K562 (cell line): Measurements from ENCODE around the gene CYP24A1. TPM values are rescaled to one million over a fixed set of nuclear protein-coding genes. Genes with fewer than 3 reads are reported as not detected.

Source experiments
- ATAC-seq: fragments of 200-7000 bp; cut with Tn5 transposase; 3 replicates; pipeline ENCODE4 v1.9.1; 2020; ENCODE audit warnings: moderate library complexity
- BruUV-seq: library from RNA; stranded (reverse); fragments of 400-500 nt; replicated peaks from 2 replicates; lab custom pipeline; 2021; lab: Mats Ljungman, UMichigan
- CTCF ChIA-PET: fragments of 300-600 bp; formaldehyde crosslinking; extraction: SDS; loops from one replicate; lab custom pipeline; 2021; ENCODE audit warnings: low intra/inter-chr PET ratio; lab: Yijun Ruan, JAX
- POLR2A ChIA-PET: fragments of 300-600, 350-650 bp; sonication (Branson Sonifier 250); formaldehyde crosslinking; extraction: SDS; loops from one replicate; lab custom pipeline; 2021; ENCODE audit warnings: antibody characterized with exemption, inconsistent platforms; lab: Yijun Ruan, JAX
- DNase-seq, 4 experiments: peaks; one replicate each; pipeline versions ENCODE4 v3.0.0 to v3.0.0-alpha.2; 2011 to 2018; ENCODE audit warnings: low spot score in 3 of 4, mixed read lengths in 3 of 4; ENCODE audit errors: extremely low read depth in 1 of 4
- FAIRE-seq: peaks from 2 replicates; lab custom pipeline; 2011; peaks lifted over from hg19 to GRCh38; lab: Jason Lieb, UNC
- H2AFZ ChIP-seq: 2 replicates; pipeline ENCODE4 v1.6.0; 2011; ENCODE audit warnings: low read depth, low read length, control low read depth, inconsistent platforms
- H3K27ac ChIP-seq: fragments of 200-600 bp; 3 replicates; pipeline ENCODE4 v1.8.0; 2011; ENCODE audit warnings: low read depth, mild to moderate bottlenecking, control low read depth, inconsistent platforms, low read length, moderate library complexity, mixed read lengths; ENCODE audit errors: extremely low read depth
- H3K27me3 ChIP-seq, 2 experiments: fragments of 300-600 bp in 1 of 2; 2 replicates in 1 of 2; 3 replicates in 1 of 2; pipeline versions ENCODE4 v1.6.0 to v1.8.0; 2011; ENCODE audit warnings: inconsistent platforms in 2 of 2, low read length in 2 of 2, mild to moderate bottlenecking in 1 of 2, mixed read lengths in 1 of 2, moderate library complexity in 1 of 2; ENCODE audit not compliant: control insufficient read depth in 2 of 2, insufficient read depth in 2 of 2
- H3K36me3 ChIP-seq: fragments of 300-600 bp; 3 replicates; pipeline ENCODE4 v1.8.0; 2011; ENCODE audit warnings: mild to moderate bottlenecking, low read length, inconsistent platforms; ENCODE audit not compliant: control insufficient read depth, insufficient read depth
- H3K4me1 ChIP-seq, 2 experiments: fragments of 200-600 bp in 1 of 2; replicated peaks in 1 of 2; 2 replicates in 1 of 2; 3 replicates in 1 of 2; pipeline versions ENCODE4 v1.5.1 to v1.8.0; 2011; ENCODE audit warnings: inconsistent platforms in 2 of 2, low read length in 2 of 2, mild to moderate bottlenecking in 1 of 2, mixed read lengths in 1 of 2, moderate library complexity in 1 of 2; ENCODE audit not compliant: control insufficient read depth in 2 of 2, insufficient read depth in 2 of 2
- H3K4me2 ChIP-seq: 2 replicates; pipeline ENCODE4 v1.6.1; 2011; ENCODE audit warnings: low read length, control low read depth, inconsistent platforms, mixed read lengths; ENCODE audit not compliant: insufficient read depth
- H3K4me3 ChIP-seq: fragments of 200-600 bp; sonication (generic), shearing (Covaris generic); 2 replicates; pipeline ENCODE4 v1.5.1; 2016; ENCODE audit warnings: control low read depth, inconsistent platforms
- H3K79me2 ChIP-seq: fragments of 200-600 bp; 3 replicates; pipeline ENCODE4 v1.8.0; 2011; ENCODE audit warnings: low read length, inconsistent platforms; ENCODE audit not compliant: control insufficient read depth, insufficient read depth
- H3K9ac ChIP-seq, 2 experiments: 2 replicates each; pipeline versions ENCODE4 v1.6.0 to v1.6.1; 2011; ENCODE audit warnings: low read depth in 2 of 2, low read length in 2 of 2, control low read depth in 1 of 2, inconsistent platforms in 1 of 2, mild to moderate bottlenecking in 1 of 2, mixed read lengths in 1 of 2; ENCODE audit not compliant: insufficient read depth in 1 of 2
- H3K9me1 ChIP-seq: one replicate; pipeline ENCODE4 v1.6.0; 2011; ENCODE audit warnings: inconsistent platforms, mild to moderate bottlenecking, low read length, moderate library complexity; ENCODE audit not compliant: control insufficient read depth, insufficient read depth
- H3K9me3 ChIP-seq: replicated peaks from 2 replicates; pipeline ENCODE4 v1.5.1; 2011; ENCODE audit warnings: low read depth, low read length, inconsistent platforms; ENCODE audit not compliant: control insufficient read depth, insufficient read depth
- H4K20me1 ChIP-seq: replicated peaks from 2 replicates; pipeline ENCODE4 v1.6.1; 2011; ENCODE audit warnings: low read length, inconsistent platforms, mixed read lengths; ENCODE audit not compliant: control insufficient read depth, insufficient read depth
- RBM25 ChIP-seq: fragments of 200-400 bp; formaldehyde crosslinking; IDR thresholded peaks from 2 replicates; pipeline ENCODE4 v1.6.1; 2018; ENCODE audit warnings: low read length, low read depth, moderate library complexity; ENCODE audit not compliant: severe bottlenecking
- XRCC3 ChIP-seq: fragments of 450-650 bp; IDR thresholded peaks from 2 replicates; pipeline ENCODE4 v1.6.1; 2017; ENCODE audit warnings: mild to moderate bottlenecking, moderate library complexity
- ZNF175 ChIP-seq: fragments of 200-800 bp; sonication (Bioruptor generic); IDR thresholded peaks from 2 replicates; pipeline ENCODE4 v1.6.1; 2016; ENCODE audit warnings: low read depth, mild to moderate bottlenecking, missing genetic modification characterization, missing compliant biosample characterization
- WGBS: fragments of 100-300 bp; shearing (Covaris generic); methylation state at CpG from one replicate; pipeline ENCODE4 v1.1.6; 2016; ENCODE audit warnings: low coverage, mixed read lengths; ENCODE audit not compliant: insufficient coverage; ENCODE audit errors: missing lambda C conversion rate; 5-methylcytosine and 5-hydroxymethylcytosine counted together
- in situ Hi-C: fragments of 300-500 bp; cut with MboI; formaldehyde crosslinking; loops from 4 replicates; pipeline ENCODE4 v1.15.0; 2018; ENCODE audit warnings: inconsistent platforms, mixed read lengths
- intact Hi-C: fragments of 100-400 bp; cut with micrococcal nuclease; formaldehyde crosslinking; loops from 2 replicates; pipeline ENCODE4 v1.14.2; 2022
- polyA plus RNA-seq, 8 experiments: library from polyadenylated mRNA; depleted of rRNA in 4 of 8; stranded (reverse) in 5 of 8; unstranded in 3 of 8; fragments of >200 nt; fragmentation: Nextera tagmentation in 2 of 8; fragmentation: Illumina TruSeq in 1 of 8; extraction: Ambion mirVana in 2 of 8; extraction: Trizol in 1 of 8; gene quantifications; 2 replicates each; pipeline versions ENCODE4 v1.2.1 to v1.2.3, GENCODE V29; 2011 to 2014; ENCODE audit warnings: inconsistent platforms in 1 of 8, missing spikeins in 1 of 8
- total RNA-seq, 7 experiments: library from RNA; depleted of rRNA in 6 of 7; stranded (reverse); fragments of >200 nt in 6 of 7; fragmentation: Illumina TruSeq in 2 of 7; extraction: Trizol in 2 of 7; gene quantifications; 2 replicates each; pipeline versions ENCODE4 v1.2.1 to v1.2.3, GENCODE V29; 2011 to 2021; ENCODE audit warnings: low replicate concordance in 1 of 7
- TF ChIP-seq, protein P1 (sequence below), 3 experiments: fragments of 200-800 bp in 1 of 3; fragments of 250-450 bp in 1 of 3; fragments of 450-650 bp in 1 of 3; sonication (Bioruptor Pico) in 1 of 3; sonication (Bioruptor generic) in 1 of 3; formaldehyde crosslinking in 1 of 3; IDR thresholded peaks; 2 replicates each; pipeline versions ENCODE4 v1.6.1 to v1.8.0; 2016 to 2022; ENCODE audit warnings: mild to moderate bottlenecking in 2 of 3, missing genetic modification characterization in 2 of 3, missing compliant biosample characterization in 1 of 3, moderate library complexity in 1 of 3

Gene CYP24A1
- total and polyA plus RNA-seq, 9 of the 15 experiments (the other 6 are each of a cell fraction or from before 2014, with no cell fraction given), result 0.04 TPM; not detected in 8

DNA sequence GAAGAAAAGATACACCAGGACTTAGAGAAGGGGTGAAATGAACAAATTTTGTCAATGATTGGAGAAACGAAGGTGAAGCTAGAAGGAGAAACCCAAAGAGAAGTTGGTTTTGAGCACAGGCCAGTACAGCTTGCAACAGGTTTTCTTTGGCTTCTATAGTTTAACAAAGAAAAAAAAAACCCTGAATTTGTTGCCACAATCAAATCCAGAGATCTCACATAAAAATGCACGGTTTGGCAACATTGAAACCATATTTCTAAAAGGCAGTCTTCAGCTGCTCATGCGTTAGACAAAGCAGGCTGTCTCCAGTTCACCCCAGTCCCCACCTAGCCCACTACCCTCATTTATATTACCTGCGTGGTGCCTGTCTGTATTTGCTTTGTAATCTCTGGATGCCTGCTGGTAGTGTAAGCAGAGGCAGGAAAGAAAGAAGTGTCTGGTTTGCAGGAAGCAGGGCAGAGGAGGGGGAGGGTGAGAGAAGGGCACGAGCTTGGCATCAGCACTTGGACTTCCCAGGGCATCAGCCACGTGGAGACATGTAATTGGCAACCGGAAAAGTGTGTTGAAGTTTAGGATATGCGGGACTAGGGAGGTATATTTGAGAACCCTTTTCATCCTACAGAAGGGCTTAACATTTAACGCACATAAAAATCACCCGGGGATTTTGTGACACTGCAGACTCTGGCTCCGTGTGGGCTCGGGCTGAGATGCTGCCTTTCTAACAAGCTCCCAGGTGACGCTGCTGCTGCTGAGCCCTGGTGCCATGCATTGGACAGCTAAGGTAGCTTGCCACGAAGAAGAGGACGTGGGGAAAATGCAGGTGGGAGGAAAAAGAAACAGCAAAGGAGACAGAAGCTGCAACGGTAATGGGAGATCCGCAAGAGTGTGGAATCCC, 48.5 kb upstream of the CYP24A1 start:
- no peaks in the 10 kb centered on the region for H4K20me1 ChIP-seq
- no peaks in the 10 kb centered on the region for H3K27me3 ChIP-seq
- POLR2A ChIA-PET, result interaction anchor here (1.0 to 1.8 kb wide), 3 partner anchors 9 to 12 kb away, joined by 3 to 6 read pairs (median 4); no protein-coding TSS in a partner anchor
- intact Hi-C loops, result no loop called here
- TF ChIP-seq ZNF175 (CRISPR knock-in tag), result no peak
- TF ChIP-seq, protein P1, sequence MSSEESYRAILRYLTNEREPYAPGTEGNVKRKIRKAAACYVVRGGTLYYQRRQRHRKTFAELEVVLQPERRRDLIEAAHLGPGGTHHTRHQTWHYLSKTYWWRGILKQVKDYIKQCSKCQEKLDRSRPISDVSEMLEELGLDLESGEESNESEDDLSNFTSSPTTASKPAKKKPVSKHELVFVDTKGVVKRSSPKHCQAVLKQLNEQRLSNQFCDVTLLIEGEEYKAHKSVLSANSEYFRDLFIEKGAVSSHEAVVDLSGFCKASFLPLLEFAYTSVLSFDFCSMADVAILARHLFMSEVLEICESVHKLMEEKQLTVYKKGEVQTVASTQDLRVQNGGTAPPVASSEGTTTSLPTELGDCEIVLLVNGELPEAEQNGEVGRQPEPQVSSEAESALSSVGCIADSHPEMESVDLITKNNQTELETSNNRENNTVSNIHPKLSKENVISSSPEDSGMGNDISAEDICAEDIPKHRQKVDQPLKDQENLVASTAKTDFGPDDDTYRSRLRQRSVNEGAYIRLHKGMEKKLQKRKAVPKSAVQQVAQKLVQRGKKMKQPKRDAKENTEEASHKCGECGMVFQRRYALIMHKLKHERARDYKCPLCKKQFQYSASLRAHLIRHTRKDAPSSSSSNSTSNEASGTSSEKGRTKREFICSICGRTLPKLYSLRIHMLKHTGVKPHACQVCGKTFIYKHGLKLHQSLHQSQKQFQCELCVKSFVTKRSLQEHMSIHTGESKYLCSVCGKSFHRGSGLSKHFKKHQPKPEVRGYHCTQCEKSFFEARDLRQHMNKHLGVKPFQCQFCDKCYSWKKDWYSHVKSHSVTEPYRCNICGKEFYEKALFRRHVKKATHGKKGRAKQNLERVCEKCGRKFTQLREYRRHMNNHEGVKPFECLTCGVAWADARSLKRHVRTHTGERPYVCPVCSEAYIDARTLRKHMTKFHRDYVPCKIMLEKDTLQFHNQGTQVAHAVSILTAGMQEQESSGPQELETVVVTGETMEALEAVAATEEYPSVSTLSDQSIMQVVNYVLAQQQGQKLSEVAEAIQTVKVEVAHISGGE (CRISPR knock-in tag; IDR thresholded peaks at IDR 0.05), result peak in 1 of 3 experiments; percentile 81; a peak in 2 of 6 replicates
- TF ChIP-seq XRCC3, result no peak
- TF ChIP-seq RBM25, result no peak
- H3K9me1 ChIP-seq, result no peaks in the 10 kb centered on the region
- CTCF ChIA-PET, result no interaction called here
- H3K9ac ChIP-seq, result no peak overlapping the region
- in situ Hi-C loops, result loop anchor here (25.0 kb wide), 1 partner anchor 660 kb away; no protein-coding TSS in a partner anchor
- H2AFZ ChIP-seq, result no peak overlapping the region
- H3K36me3 ChIP-seq, result peaks cover 13% of the 10 kb centered on the region
- ATAC-seq (no peak), FAIRE-seq (no peak), DNase-seq (no peak)
- H3K4me1 ChIP-seq, result no peaks in the 10 kb centered on the region
- no peaks in the 10 kb centered on the region for H3K9me3 ChIP-seq
- no peaks in the 10 kb centered on the region for H3K79me2 ChIP-seq
- no peak overlapping the region for H3K4me2 ChIP-seq
- H3K4me3 ChIP-seq, result no peak overlapping the region
- H3K27ac ChIP-seq, result no peak overlapping the region
- WGBS, result 32% methylated on average over 17 of the region's 17 CpGs
- no TSS peak for BruUV-seq
